HepG2 (cell line): ENCODE measurements around the gene NBR1. TPM values are rescaled to one million over a fixed set of nuclear protein-coding genes. Genes with fewer than 3 reads are reported as not detected.

Experiments
- HNF4A ChIP-seq: sonication (generic); formaldehyde crosslinking; IDR thresholded peaks from 2 replicates; pipeline ENCODE4 v1.4.0; 2020; ENCODE audit warnings: missing genetic modification reagents
- KLF15 ChIP-seq: sonication (generic); formaldehyde crosslinking; IDR thresholded peaks from 2 replicates; pipeline ENCODE4 v1.8.1; 2023; ENCODE audit warnings: borderline replicate concordance, mild to moderate bottlenecking, inconsistent platforms, missing genetic modification reagents, mixed read lengths
- ZC3H4 ChIP-seq: sonication (generic); formaldehyde crosslinking; IDR thresholded peaks from 2 replicates; pipeline ENCODE4 v1.4.0; 2020; ENCODE audit warnings: missing genetic modification reagents, borderline replicate concordance
- ZFP37 ChIP-seq: sonication (generic); formaldehyde crosslinking; IDR thresholded peaks from 2 replicates; pipeline ENCODE4 v1.4.0; 2020; ENCODE audit warnings: missing genetic modification reagents, borderline replicate concordance
- ZNF329 ChIP-seq: sonication (generic); formaldehyde crosslinking; IDR thresholded peaks from 2 replicates; pipeline ENCODE4 v1.9.0; 2021; ENCODE audit warnings: low read depth, mild to moderate bottlenecking, missing genetic modification reagents
- ZNF33B ChIP-seq: sonication (generic); formaldehyde crosslinking; IDR thresholded peaks from 2 replicates; pipeline ENCODE4 v1.5.1; 2020; ENCODE audit warnings: mild to moderate bottlenecking, missing genetic modification reagents
- ZNF343 ChIP-seq: sonication (generic); formaldehyde crosslinking; IDR thresholded peaks from 2 replicates; pipeline ENCODE4 v1.4.0; 2020; ENCODE audit warnings: mild to moderate bottlenecking, missing genetic modification reagents
- ZNF674 ChIP-seq: sonication (generic); formaldehyde crosslinking; IDR thresholded peaks from 2 replicates; pipeline ENCODE4 v1.5.0; 2020; ENCODE audit warnings: low read depth, mild to moderate bottlenecking, missing genetic modification reagents
- polyA plus RNA-seq, 8 experiments: library from polyadenylated mRNA; depleted of rRNA in 3 of 8; stranded (reverse) in 7 of 8; unstranded in 1 of 8; fragments of >200 nt; fragmentation: Illumina TruSeq in 4 of 8; extraction: Trizol in 4 of 8; gene quantifications; 2 replicates each; pipeline versions ENCODE4 v1.2.1 to v1.2.3, GENCODE V29; 2011 to 2016; ENCODE audit warnings: low read depth in 4 of 8, missing spikeins in 1 of 8, mixed read lengths in 1 of 8; ENCODE audit not compliant: insufficient read depth in 1 of 8
- total RNA-seq, 5 experiments: library from RNA; depleted of rRNA; stranded (reverse); fragments of >200 nt; fragmentation: Illumina TruSeq; extraction: Trizol; gene quantifications; 2 replicates each; pipeline ENCODE4 v1.2.3, GENCODE V29; 2016; ENCODE audit warnings: low read depth in 1 of 5
- TF ChIP-seq, protein P1 (sequence below): sonication (generic); formaldehyde crosslinking; IDR thresholded peaks from 2 replicates; pipeline ENCODE4 v1.4.0; 2020; ENCODE audit warnings: missing genetic modification reagents, mild to moderate bottlenecking, borderline replicate concordance
- TF ChIP-seq, protein P2 (sequence below): sonication (generic); formaldehyde crosslinking; IDR thresholded peaks from 2 replicates; pipeline ENCODE4 v1.4.0; 2020; ENCODE audit warnings: missing genetic modification reagents
- TF ChIP-seq, protein P3 (sequence below): IDR thresholded peaks from 2 replicates; pipeline ENCODE4 v1.6.1; 2012; ENCODE audit warnings: low read depth, low read length, improper control_type of control experiment
- TF ChIP-seq, protein P4 (sequence below): sonication (generic); formaldehyde crosslinking; IDR thresholded peaks from 2 replicates; pipeline ENCODE4 v1.4.0; 2020; ENCODE audit warnings: missing genetic modification reagents, borderline replicate concordance

Gene NBR1
- total and polyA plus RNA-seq, 2 of the 13 experiments (the other 11 are each of a cell fraction or from before 2014, with no cell fraction given), result 51.7 to 121 TPM

DNA sequence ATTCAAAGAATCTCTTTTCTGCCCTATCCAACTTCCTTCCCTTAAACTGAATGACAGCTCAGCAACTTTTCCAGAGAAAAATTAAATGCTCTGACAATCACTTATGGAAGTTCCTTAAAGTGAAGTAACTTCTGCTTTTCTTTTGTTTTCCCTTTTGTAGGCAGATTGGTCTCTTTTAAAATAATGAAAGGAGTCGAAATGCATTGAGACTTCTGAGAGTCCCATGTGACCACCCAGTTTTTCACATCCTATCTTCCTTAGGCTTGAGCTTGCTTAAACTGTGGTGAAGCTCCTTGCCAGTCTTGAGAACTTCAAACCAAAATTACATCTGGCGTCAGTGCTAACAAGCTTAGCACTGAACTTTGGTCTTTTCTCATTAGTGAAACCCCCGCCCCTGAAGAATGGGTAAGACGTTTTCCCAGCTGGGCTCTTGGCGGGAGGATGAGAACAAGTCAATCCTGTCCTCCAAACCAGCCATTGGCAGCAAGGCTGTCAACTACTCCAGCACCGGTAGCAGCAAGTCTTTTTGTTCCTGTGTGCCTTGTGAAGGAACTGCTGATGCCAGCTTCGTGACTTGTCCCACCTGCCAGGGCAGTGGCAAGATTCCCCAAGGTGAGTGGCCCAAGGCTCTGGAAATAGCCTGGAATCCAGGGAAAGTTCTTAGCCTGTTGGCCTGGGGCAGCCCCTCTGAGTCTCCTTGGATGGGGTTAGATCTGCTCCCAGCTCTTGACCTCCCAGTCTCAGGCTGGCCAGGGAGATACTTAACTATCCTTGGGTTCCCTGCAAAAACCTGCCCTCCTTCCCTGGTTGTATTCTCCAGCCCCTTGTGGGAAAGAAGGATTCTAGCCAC lies 41.9 kb downstream of the NBR1 start (continued):
- TF ChIP-seq, protein P1, sequence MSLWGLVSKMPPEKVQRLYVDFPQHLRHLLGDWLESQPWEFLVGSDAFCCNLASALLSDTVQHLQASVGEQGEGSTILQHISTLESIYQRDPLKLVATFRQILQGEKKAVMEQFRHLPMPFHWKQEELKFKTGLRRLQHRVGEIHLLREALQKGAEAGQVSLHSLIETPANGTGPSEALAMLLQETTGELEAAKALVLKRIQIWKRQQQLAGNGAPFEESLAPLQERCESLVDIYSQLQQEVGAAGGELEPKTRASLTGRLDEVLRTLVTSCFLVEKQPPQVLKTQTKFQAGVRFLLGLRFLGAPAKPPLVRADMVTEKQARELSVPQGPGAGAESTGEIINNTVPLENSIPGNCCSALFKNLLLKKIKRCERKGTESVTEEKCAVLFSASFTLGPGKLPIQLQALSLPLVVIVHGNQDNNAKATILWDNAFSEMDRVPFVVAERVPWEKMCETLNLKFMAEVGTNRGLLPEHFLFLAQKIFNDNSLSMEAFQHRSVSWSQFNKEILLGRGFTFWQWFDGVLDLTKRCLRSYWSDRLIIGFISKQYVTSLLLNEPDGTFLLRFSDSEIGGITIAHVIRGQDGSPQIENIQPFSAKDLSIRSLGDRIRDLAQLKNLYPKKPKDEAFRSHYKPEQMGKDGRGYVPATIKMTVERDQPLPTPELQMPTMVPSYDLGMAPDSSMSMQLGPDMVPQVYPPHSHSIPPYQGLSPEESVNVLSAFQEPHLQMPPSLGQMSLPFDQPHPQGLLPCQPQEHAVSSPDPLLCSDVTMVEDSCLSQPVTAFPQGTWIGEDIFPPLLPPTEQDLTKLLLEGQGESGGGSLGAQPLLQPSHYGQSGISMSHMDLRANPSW (CRISPR knock-in tag), result 0 out of 2 replicates have a peak, but pooled peaks have one; percentile 50
- TF ChIP-seq KLF15 (no peak), ZC3H4 (CRISPR knock-in tag) (no peak), ZFP37 (CRISPR knock-in tag) (no peak), ZNF329 (CRISPR knock-in tag) (no peak), ZNF343 (CRISPR knock-in tag) (peak; percentile 35; the same call in 1 of the 2 replicates), ZNF33B (no peak), HNF4A (CRISPR knock-in tag) (peak; percentile 43), ZNF674 (no peak)
- TF ChIP-seq, protein P2, sequence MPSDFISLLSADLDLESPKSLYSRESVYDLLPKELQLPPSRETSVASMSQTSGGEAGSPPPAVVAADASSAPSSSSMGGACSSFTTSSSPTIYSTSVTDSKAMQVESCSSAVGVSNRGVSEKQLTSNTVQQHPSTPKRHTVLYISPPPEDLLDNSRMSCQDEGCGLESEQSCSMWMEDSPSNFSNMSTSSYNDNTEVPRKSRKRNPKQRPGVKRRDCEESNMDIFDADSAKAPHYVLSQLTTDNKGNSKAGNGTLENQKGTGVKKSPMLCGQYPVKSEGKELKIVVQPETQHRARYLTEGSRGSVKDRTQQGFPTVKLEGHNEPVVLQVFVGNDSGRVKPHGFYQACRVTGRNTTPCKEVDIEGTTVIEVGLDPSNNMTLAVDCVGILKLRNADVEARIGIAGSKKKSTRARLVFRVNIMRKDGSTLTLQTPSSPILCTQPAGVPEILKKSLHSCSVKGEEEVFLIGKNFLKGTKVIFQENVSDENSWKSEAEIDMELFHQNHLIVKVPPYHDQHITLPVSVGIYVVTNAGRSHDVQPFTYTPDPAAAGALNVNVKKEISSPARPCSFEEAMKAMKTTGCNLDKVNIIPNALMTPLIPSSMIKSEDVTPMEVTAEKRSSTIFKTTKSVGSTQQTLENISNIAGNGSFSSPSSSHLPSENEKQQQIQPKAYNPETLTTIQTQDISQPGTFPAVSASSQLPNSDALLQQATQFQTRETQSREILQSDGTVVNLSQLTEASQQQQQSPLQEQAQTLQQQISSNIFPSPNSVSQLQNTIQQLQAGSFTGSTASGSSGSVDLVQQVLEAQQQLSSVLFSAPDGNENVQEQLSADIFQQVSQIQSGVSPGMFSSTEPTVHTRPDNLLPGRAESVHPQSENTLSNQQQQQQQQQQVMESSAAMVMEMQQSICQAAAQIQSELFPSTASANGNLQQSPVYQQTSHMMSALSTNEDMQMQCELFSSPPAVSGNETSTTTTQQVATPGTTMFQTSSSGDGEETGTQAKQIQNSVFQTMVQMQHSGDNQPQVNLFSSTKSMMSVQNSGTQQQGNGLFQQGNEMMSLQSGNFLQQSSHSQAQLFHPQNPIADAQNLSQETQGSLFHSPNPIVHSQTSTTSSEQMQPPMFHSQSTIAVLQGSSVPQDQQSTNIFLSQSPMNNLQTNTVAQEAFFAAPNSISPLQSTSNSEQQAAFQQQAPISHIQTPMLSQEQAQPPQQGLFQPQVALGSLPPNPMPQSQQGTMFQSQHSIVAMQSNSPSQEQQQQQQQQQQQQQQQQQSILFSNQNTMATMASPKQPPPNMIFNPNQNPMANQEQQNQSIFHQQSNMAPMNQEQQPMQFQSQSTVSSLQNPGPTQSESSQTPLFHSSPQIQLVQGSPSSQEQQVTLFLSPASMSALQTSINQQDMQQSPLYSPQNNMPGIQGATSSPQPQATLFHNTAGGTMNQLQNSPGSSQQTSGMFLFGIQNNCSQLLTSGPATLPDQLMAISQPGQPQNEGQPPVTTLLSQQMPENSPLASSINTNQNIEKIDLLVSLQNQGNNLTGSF, result no peak
- TF ChIP-seq, protein P3, sequence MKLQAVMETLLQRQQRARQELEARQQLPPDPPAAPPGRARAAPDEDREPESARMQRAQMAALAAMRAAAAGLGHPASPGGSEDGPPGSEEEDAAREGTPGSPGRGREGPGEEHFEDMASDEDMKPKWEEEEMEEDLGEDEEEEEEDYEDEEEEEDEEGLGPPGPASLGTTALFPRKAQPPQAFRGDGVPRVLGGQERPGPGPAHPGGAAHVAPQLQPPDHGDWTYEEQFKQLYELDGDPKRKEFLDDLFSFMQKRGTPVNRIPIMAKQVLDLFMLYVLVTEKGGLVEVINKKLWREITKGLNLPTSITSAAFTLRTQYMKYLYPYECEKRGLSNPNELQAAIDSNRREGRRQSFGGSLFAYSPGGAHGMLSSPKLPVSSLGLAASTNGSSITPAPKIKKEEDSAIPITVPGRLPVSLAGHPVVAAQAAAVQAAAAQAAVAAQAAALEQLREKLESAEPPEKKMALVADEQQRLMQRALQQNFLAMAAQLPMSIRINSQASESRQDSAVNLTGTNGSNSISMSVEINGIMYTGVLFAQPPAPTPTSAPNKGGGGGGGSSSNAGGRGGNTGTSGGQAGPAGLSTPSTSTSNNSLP, result no peak
- TF ChIP-seq, protein P4, sequence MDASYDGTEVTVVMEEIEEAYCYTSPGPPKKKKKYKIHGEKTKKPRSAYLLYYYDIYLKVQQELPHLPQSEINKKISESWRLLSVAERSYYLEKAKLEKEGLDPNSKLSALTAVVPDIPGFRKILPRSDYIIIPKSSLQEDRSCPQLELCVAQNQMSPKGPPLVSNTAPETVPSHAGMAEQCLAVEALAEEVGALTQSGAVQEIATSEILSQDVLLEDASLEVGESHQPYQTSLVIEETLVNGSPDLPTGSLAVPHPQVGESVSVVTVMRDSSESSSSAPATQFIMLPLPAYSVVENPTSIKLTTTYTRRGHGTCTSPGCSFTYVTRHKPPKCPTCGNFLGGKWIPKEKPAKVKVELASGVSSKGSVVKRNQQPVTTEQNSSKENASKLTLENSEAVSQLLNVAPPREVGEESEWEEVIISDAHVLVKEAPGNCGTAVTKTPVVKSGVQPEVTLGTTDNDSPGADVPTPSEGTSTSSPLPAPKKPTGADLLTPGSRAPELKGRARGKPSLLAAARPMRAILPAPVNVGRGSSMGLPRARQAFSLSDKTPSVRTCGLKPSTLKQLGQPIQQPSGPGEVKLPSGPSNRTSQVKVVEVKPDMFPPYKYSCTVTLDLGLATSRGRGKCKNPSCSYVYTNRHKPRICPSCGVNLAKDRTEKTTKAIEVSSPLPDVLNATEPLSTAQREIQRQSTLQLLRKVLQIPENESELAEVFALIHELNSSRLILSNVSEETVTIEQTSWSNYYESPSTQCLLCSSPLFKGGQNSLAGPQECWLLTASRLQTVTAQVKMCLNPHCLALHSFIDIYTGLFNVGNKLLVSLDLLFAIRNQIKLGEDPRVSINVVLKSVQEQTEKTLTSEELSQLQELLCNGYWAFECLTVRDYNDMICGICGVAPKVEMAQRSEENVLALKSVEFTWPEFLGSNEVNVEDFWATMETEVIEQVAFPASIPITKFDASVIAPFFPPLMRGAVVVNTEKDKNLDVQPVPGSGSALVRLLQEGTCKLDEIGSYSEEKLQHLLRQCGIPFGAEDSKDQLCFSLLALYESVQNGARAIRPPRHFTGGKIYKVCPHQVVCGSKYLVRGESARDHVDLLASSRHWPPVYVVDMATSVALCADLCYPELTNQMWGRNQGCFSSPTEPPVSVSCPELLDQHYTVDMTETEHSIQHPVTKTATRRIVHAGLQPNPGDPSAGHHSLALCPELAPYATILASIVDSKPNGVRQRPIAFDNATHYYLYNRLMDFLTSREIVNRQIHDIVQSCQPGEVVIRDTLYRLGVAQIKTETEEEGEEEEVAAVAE, result no peak
